Stimulated activated CD4-positive, alpha-beta T cell treated with anti-CD3 and anti-CD28 coated beads, Interleukin-15, amount 100 ng/mL, for 24 hours (primary cell): ENCODE results near the gene USP27X.

ENCODE experiments used
- DNase-seq: peaks from one replicate; pipeline ENCODE4 v3.0.0-alpha.2; 2020

USP27X gene

DNA sequence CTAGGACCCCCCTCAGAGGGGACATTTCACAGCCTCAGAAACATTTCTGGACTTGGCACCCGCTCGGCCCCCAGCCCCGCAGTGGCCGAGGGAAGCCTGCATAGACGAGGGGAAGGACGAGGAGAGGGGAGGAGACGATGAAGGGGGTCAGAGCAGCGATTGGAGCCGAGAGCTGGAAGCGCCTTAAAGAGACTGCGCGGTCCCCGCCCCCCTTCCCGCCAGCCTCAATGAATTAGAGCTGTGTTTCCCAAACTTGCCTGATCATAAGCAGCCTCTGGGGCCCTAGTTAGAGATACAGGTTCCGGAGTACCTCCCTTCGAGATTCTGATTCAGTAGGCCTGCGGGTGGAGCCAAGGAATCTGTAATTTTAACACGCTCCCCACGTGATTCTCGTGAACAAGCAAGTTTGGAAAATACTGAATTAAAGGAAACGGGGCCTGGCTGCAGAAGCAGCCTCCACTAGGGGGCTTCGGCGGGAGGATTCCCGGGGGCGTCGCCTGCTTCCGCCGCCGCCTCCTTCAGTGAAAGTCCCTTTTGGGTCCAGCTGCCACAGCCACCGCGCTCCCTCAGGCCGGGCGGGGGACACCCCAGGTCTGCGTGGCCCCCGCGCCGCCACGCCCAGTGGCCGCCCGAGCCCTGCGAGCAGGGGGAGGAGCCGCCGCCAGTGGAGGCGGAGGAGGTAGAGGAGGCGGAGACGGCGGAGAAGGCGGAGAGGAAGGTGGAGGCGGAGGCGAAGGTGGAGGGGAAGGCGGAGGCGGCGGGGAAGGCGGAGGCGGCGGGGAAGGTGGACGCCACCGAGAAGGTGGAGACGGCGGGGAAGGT lies at the start of gene USP27X:
USP27X (plus strand) TSS at position 651 of the 822 bp plus-strand sequence. CDS start 824 bp downstream, outside the sequence.
- DNase-seq: peak; percentile 76

DNA sequence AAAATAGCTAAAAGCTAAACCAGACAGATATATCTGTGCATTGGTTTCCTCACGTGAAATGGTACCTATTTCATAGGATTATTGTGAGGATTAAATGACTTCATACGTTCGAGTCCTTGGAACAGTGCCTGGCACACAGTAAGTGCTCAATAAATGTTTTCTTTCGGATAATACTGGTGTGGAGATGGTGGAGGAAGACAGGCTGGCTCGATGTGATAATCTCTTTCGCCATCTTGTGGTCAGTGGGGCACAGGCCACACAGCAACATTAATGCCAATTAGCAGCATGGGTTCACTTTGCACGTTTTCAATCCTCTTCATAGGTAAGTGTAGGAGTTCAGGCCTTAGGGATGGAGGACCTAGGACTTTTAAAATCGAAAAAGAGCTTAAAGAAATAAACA lies 40.9 kb upstream of the USP27X start:
- DNase-seq: peak; percentile 7

- peak; percentile 70 for DNase-seq
These were observed 38.6 kb upstream of the USP27X start for GRCh38 chrX:49840679-49841078.

- DNase-seq: no peak
These were observed 36.7 kb upstream of the USP27X start for GRCh38 chrX:49842621-49843020.

DNA sequence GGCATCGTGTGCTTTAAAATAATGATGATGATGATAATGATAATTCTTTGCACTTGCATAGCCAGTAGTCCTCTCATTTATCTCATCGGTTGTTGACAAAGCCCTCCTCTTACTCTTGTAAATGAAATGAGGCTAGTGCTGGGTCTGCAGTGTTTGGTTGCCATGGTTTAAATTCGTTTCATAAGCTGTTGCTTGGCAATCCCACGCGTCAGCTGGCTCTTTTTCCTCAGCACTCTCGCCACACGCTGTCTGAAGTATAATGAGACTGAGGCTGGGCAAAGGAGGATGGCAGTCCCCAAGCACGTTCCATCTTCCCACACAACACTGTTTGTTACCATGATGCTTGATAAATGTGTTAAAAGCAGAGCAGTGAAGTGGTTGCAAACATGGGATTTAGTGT lies 34.7 kb upstream of the USP27X start:
- DNase-seq: no peak

DNA sequence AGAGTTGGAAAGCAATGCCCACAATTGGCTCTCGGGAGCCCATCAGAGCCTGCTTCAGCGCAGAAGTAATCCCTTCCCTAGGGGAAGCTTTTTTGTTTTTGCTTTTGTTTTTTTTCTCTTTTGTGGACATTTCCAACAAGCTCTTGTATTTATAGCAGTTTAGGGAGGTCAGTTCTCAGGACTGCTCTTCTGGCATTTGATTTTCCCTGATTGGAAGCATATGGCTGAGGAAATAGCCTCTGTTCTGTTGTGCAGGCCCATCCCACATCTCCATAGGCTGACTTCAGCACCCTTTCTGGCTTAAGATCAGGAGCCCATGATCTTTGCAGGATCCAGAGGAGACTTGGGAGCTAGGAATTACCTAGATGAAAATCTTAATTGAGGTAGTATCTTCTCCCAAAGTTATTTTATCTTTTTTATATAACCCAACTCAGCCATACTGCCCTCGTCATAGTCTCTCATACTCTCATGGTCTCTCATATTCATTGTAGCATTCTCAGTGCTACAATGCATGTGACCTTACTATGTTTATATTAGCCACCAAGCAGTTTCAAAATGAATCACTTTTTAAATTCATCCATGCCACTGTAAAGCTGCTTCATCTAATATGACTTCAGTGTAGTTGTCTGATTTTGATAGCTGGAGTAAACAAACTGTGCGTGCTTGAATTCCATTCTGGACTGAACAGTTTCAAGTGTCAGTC lies 33.4 kb upstream of the USP27X start:
- DNase-seq: no peak

DNA sequence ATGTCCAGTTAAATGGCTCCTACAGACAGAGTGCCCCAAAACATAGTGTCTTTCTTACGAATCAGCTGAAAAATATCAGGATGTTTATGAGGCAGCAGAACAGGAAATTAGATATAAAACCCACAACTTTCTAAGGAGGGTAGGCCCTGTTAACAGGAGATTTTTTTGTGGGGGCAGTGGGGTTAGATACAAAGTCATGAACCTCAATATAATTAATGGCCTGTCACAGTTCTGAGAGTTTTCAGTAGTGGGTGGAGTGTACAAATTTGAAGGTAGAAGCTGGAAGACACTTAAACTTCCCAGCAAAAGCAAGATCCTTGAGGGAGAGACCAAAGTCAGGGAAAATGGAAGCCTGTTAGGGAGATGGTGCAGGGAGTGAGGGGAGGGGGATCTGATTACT lies 32.8 kb upstream of the USP27X start:
- no peak for DNase-seq

DNA sequence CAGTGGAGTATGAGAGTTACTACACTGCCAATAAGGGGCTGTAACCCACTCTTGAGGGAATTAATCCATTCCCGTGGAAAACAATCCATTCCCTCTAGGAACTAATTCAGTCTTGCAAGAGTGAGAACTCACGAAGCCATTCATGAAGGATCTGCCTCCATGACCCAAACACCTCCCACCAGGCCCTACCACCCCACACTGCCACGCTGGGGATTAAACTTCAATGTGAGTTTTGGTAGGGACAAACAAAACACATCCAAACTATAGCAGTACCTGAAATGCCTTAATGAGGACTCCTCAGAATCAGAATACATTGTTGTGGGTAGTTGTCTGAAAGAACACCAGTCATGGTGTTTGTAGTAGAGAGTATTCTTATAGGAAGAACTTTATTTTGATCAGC lies 31.0 kb upstream of the USP27X start:
- no peak for DNase-seq

- no peak for DNase-seq
These were observed 29.3 kb upstream of the USP27X start for GRCh38 chrX:49850028-49850427.

DNA sequence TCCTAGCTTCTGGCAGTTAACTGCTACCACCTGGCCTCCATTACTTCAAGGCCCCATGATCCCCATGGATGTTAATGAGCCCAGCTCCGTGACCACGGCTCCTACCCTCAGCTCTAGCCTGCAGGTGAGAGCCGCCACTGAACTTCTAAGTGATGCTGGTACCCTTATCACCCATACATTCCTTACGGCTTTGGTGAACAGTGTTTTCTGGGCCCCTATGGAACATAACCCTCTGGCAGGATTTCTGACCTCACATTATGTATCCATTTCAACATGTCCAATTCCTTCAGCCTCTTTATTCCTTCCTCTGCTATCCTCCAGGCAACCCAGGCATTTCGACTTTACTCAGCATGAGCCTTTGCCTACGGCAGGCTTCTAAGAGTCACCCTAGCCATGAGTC lies 25.6 kb upstream of the USP27X start:
- no peak for DNase-seq

DNA sequence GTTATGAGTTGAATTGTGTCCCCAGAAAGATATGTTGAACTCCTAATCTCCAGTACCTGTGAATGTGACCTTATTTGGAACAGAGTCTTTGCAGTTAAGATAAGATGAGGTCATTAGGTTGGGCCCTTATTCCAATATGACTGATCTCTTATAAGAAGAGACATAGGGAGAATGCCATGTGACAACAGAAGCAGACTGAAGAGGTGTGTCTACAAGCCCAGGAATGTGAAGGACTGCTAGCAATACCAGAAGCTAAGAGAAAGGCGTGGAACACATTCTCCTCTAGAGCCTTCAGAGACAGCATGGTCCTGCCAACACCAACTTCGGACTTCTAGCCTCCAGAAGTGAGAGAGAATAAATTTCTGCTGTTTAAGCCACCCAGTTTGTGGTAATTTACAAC lies 22.5 kb upstream of the USP27X start:
- DNase-seq: no peak

DNA sequence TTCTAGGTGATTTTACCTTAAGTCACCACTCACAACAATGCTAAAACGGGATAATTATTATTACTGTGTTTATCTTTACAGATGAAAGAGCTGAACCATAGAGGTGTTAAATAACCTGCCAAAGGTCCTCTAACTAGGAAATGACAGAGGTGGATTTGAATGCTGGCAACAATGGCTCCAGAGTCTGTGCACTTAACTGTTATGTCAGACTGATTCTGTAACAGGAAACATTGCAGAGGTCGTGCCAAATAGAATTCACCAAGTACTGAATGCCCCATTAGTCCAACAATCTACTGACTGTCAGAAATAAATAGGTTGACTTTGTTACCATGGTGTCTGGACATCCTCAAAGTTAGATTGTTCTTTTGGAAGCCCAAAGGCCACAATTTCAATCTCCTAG lies 20.9 kb upstream of the USP27X start:
- DNase-seq: no peak

DNA sequence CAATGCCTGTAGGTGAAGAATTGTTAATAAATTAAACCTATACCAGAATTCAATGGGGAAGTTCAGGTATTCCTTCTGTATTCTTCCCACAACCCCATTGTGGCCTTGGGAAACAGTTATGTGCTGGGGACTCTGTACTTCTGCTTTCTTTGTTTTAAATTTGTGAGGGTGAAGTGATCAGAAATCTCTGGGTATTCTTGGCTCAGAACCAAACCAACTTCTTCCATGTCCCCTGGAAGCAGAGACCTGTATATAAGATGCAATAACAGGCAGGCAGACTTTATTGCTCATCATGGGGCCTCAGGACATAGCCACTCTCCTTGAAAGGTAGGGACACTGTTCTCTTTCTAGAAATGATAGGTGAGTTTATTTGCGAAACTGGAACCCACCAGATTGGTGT lies 19.8 kb upstream of the USP27X start:
- DNase-seq: no peak

DNA sequence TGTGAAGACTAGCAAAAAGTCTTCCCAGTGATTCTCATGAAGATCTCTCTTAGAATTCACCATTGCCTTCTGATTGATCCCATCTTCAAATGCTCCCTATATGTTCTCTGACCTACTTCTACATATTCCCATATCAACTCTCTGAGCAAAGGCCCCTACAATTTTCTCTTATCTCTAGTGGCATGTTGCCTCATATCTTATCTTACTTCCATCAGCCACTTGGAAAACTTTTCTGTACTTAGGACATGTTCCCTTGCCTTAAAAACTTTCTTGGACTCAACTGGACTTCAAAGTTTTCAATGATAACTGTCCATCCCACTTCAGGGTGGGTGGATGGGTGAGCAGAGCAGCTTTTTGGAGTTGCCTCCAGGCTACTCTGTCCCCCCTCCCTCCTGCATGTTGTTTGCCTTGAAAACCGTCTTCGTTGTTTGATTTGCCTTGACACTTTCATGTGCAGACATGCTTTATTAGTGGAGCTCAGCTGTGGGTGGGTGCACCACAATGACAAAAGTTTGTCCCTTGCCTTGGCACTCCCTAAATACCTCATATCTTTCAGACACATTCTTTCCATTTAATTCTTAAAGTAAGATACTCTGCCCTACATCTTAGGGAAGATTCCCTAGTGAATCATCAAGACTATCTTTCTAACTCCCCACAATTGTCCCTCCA lies 18.3 kb upstream of the USP27X start:
- DNase-seq: no peak

DNA sequence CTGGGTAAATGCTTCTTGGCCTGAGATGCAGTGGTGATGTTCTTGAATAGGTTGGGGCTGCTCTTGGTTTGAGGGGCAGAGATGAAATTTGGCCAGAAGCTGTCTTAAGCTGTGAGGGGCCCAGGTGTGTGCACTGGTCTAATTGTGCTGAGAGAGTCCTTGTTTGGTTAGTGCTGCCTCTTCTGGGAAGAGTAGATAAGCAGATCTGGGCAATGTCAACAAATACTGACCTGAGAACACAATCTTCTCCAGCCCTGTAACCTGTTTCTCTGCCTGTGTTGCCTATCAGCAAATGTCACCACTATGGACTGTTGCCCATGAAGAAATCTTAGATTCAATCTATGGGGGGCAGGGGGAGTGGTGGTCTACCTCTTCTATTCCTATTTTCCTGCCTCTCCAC lies 17.2 kb upstream of the USP27X start:
- DNase-seq: no peak

DNA sequence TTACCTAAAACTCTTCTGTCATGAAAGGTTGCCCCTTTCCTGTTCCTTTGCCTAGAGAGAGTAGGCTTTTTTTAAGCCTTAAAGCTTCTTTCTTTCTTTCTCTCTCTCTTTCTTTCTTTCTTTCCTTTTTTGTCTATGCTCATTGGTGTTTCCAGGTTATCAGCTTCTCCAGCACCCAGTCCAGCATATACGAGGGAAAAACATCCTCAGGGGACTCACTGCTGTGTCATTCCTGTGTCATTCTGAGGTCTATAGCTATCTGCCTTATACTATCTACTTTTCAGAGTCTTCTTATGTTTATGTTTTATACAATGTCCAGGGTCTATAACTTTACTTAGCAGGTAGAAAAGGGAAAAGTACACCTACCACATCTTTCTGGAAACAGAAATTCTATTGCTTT lies 10.5 kb upstream of the USP27X start:
- no peak for DNase-seq

DNA sequence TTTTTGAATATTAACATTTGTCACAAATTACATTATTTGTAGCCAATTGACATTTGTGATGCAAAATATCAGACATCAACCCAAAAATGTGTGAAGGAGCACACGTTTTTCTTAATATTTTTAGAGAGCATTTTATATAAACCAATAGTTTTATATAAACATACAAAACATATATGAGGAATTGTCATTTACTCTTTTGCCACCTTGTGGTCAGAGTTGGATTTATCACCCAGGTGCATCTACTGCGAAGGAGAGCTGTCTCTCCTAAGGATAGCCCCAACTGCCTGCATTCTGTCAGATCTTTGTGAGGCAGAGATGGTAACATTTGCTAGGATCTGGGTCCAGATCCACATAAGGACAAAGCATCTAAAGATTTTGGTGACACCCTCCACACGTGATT lies 2.5 kb upstream of the USP27X start:
- no peak for DNase-seq

DNA sequence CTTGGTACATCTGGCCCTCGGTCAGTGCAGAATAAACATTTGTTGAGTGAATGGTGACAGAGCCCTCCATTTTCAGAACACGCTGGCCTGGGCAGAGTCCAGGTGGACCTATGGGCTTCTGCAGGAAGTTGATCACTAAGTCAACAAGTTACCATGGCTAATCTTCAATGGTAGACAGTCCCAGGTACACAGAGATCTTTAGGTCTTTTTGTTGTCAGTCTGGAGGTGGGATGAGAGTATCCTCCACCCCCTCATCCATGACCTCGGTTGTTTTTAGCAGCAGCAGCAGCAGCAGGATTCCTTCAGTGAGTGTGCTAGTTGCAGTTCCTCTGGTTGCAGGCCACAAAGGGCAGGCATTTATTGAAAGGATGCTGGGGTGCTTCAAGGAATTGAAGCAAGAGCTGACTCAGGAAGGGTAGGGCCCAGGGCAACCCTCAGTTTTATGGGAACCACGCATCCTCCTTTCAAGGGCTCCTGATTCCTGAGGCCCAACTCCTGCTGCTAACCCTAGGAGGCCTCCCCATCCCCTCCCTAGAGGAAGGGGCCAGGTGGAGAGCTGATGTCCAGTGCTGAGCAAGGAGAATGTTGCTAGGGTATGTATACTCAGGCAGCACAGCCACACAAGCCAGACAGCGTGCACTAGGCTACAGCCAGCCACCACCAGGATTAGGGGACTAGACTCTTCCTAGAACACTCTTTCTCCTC lies 1.7 kb upstream of the USP27X start:
- DNase-seq: no peak

DNA sequence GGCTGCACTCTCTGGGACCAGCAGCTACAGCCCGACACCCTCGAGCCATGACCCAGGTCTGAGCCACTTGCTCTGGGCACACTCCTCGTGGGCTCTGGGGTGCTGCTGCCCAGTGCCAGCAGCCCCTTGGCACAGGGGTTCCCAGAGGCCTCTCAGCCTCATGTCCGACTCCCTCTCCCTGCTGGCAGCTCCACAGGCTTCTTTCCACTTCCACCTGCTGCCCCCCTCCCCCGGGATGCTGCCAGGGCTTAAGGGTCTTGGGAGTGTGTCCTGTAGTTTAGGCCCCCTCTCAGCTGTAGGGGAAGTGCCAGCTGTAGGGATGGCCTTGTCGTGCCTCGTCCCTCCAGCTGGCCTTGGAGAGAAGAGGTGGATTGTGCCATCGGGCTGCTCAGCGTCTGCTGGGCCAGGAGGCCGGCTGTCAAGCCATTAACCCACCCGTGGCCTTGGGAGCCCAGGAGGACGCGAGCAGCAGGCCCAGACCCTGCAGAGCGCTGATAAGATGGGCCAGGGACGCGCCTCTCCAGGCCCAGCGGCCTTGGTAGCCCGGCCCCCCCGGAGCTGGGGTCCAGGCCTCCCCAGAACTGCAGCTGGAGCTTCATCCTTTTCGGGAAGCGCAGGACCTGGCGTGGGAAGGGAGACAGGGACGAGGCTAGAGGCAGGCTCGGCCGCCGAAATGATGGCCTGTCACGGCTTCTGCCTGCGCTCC lies 1.0 kb upstream of the USP27X start:
- no peak for DNase-seq

GRCh38 chrX:49879656-49880277 lies 483 bp downstream of the USP27X start:
- DNase-seq: no peak

DNA sequence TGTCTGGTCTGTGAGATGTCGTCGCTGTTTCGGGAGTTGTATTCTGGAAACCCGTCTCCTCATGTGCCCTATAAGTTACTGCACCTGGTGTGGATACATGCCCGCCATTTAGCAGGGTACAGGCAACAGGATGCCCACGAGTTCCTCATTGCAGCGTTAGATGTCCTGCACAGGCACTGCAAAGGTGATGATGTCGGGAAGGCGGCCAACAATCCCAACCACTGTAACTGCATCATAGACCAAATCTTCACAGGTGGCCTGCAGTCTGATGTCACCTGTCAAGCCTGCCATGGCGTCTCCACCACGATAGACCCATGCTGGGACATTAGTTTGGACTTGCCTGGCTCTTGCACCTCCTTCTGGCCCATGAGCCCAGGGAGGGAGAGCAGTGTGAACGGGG lies 1.4 kb downstream of the USP27X start:
- no peak for DNase-seq

GRCh38 chrX:49884290-49884862 lies 5.1 kb downstream of the USP27X start:
- DNase-seq: peak; percentile 69
